ENCODE results near the gene PRSS2.

The PRSS2 gene

DNA sequence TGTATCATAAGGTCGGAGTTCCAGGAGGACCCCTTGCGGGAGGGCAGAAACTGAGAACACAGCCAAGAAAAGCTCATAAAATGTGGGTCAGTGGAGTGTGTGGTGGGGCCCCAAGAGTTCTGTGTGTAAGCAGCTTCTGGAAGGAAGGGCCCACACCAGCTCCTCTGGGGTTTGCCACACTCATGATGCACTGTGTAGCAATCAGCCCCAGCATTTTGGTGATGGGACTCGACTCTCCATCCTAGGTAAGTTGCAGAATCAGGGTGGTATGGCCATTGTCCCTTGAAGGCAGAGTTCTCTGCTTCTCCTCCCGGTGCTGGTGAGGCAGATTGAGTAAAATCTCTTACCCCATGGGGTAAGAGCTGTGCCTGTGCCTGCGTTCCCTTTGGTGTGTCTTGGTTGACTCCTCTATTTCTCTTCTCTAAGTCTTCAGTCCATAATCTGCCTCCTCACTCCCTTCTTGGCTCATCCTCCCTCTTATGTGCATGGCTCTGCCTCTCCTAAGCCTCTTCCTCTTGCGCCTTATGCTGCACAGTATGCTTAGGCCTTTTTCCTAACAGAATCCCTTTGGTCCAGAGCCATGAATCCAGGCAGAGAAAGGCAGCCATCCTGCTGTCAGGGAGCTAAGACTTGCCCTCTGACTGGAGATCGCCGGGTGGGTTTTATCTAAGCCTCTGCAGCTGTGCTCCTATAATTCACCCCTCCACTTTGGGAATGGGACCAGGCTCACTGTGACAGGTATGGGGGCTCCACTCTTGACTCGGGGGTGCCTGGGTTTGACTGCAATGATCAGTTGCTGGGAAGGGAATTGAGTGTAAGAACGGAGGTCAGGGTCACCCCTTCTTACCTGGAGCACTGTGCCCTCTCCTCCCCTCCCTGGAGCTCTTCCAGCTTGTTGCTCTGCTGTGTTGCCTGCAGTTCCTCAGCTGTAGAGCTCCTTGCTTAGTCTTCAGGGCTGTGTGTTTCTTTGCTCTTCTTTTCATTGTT lies 17.8 kb downstream of the PRSS2 start:
- no peak for DNase-seq

- no peak for DNase-seq
These were observed 18.7 kb downstream of the PRSS2 start for GRCh38 chr7:142789441-142789840.

GRCh38 chr7:142790056-142790455 lies 19.3 kb downstream of the PRSS2 start:
- no peak for DNase-seq

- no peak for DNase-seq
These were observed 19.8 kb downstream of the PRSS2 start for GRCh38 chr7:142790555-142790954.

- DNase-seq = no peak
These were observed 20.7 kb downstream of the PRSS2 start for GRCh38 chr7:142791502-142791901.

DNA sequence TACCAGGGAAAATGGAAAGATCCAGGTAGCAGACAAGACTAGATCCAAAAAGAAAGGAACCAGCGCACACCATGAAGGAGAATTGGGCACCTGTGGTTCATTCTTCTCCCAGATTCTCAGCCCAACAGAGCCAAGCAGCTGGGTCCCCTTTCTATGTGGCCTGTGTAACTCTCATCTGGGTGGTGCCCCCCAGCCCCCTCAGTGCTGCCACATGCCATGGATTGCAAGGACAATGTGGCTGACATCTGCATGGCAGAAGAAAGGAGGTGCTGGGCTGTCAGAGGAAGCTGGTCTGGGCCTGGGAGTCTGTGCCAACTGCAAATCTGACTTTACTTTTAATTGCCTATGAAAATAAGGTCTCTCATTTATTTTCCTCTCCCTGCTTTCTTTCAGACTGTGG lies 21.4 kb downstream of the PRSS2 start:
- DNase-seq = no peak

GRCh38 chr7:142792593-142792992 lies 21.8 kb downstream of the PRSS2 start:
- DNase-seq = no peak

- no peak for DNase-seq
These were observed 22.4 kb downstream of the PRSS2 start for GRCh38 chr7:142793156-142793555.

GRCh38 chr7:142795339-142795863 lies 24.6 kb downstream of the PRSS2 start:
- DNase-seq = peak; percentile 67

GRCh38 chr7:142796001-142796500 lies 25.3 kb downstream of the PRSS2 start:
- no peak for DNase-seq

DNA sequence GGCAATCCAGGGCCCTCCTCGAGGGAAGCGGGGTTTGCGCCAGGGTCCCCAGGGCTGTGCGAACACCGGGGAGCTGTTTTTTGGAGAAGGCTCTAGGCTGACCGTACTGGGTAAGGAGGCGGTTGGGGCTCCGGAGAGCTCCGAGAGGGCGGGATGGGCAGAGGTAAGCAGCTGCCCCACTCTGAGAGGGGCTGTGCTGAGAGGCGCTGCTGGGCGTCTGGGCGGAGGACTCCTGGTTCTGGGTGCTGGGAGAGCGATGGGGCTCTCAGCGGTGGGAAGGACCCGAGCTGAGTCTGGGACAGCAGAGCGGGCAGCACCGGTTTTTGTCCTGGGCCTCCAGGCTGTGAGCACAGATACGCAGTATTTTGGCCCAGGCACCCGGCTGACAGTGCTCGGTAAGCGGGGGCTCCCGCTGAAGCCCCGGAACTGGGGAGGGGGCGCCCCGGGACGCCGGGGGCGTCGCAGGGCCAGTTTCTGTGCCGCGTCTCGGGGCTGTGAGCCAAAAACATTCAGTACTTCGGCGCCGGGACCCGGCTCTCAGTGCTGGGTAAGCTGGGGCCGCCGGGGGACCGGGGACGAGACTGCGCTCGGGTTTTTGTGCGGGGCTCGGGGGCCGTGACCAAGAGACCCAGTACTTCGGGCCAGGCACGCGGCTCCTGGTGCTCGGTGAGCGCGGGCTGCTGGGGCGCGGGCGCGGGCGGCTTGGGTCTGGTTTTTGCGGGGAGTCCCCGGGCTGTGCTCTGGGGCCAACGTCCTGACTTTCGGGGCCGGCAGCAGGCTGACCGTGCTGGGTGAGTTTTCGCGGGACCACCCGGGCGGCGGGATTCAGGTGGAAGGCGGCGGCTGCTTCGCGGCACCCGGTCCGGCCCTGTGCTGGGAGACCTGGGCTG lies 26.0 kb downstream of the PRSS2 start:
- DNase-seq = no peak

DNA sequence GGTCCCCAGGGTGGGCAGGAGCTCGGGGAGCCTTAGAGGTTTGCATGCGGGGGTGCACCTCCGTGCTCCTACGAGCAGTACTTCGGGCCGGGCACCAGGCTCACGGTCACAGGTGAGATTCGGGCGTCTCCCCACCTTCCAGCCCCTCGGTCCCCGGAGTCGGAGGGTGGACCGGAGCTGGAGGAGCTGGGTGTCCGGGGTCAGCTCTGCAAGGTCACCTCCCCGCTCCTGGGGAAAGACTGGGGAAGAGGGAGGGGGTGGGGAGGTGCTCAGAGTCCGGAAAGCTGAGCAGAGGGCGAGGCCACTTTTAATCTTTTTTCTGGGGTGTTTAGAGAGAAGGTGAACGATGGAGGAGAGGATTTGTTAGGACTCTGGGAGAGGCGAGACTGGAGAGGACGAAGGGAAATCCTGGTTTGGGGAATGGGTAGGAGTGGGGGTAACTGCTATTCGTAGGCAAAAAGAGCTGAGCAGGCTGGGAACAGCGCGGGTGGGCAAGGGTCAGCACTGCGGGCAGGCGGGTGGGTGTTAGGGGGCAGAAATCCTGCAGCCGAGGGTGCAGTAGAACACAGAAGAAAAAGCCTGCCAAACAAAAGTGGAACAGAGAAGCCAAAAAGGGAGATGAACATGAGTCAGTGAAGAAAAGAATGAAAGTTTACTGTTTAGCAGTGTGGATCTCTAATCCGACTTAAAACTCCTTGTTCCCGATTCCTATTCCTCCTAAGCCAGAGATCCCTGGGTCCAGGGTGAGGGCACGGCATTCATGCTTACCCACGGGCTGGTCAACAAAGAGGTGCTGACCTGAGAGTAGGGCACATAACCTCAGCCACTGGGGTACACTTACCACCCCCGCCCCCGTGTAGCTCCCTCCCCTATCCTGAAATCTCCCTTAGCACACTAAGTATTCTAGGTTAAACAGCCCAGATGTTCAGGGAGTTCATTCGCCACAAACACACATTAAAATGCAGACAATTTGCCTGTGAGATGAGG lies 26.9 kb downstream of the PRSS2 start:
- DNase-seq = peak; percentile 56

DNA sequence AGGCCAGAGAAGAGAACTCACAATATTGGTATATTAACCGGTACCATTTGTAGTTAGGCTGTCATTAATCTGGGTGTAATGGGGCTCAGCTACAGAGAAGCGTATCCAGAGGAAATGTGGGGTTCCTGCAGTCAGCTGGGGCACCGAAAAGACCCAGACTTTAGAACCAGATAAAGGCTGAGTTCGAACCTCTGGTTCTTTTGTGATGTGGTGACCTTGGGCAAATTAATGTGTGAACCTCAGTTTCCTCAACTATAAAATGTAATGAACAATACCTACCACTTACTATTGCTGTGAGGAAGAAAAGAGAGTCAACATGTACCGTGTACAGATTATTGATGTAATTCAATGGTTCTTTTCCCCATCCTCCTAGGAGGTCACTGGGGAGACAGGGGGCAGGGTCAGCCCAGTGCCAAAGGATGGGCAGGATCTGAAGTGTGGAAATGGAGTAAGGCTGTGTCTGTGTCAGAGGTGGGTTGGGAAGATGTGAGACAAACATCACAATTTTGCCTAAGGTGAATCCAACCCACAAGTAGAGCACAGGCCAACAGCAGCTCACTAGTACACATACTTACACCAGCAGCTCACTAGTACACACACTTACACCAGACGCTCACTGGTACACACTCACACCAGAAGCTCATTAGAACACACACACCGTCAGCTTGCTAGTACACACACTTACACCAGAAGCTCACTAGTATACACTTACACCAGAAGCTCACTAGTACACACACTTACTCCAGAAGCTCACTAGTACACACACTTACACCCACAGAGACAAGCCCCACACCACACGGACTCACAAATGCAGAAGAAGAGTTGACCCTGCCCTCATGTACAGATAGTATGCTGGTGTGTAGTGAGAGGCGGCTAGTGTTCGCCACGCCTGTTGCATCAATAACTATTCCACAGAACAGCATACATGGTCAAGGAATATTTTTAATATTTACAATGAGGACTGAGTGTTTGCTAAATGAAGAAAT lies 28.0 kb downstream of the PRSS2 start:
- no peak for DNase-seq

DNA sequence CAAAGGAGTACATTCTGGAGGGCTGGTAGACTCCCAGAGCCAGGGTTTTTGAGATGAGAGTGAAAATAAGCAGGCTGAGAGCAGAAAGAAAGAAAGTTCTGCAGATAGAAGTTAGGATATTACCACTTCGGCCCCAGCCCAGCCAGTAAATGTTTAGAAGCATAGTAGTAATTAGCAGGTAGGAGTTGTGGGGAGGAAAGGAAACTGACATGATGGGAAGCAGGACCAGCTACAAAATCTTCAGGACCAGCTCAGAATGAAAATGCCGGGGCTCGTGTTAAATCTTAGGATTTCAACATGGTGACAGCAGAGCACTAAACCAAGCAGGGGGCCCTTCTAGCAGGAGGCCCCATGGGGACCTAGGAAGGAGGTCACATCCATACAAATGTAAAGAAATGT lies 28.7 kb downstream of the PRSS2 start:
- DNase-seq = no peak

DNA sequence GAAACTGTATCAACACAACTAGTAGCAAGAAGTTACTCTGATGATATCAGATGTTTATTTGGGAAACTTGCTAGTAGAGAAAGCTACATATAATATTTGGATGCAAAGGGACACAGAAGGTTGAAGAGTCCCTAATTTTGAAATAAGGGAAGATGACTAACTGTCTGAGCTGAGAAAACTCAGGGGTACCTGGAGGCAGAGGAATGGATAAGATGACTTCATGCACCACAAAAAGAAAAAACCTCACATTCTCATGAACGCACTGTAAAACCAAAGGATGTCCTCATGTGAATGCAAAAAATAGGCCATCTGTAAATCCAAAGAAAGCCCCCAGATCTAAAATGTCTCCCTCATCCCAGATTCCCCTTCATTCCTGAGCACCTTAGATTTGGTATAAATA lies 29.3 kb downstream of the PRSS2 start:
- no peak for DNase-seq

GRCh38 chr7:142800699-142801260 lies 30.0 kb downstream of the PRSS2 start:
- DNase-seq = no peak

GRCh38 chr7:142801601-142802295 lies 31.0 kb downstream of the PRSS2 start:
- DNase-seq = no peak

- no peak for DNase-seq
These were observed 31.5 kb downstream of the PRSS2 start for GRCh38 chr7:142802301-142802700.

GRCh38 chr7:142803901-142804300 lies 33.1 kb downstream of the PRSS2 start:
- no peak for DNase-seq

Data from stimulated activated CD4-positive, alpha-beta T cell treated with anti-CD3 and anti-CD28 coated beads, Interleukin-4, amount 100 ng/mL, for 24 hours (primary cell).